Measurements from ENCODE around the gene ERCC6L.

Gene ERCC6L

GRCh38 chrX:72165551-72165950 is 73.3 kb downstream of the ERCC6L start:
- no peak for DNase-seq

GRCh38 chrX:72159769-72160168 is 79.1 kb downstream of the ERCC6L start:
- no peak for DNase-seq

GRCh38 chrX:72158773-72159172 is 80.1 kb downstream of the ERCC6L start:
- DNase-seq, result no peak

Measured in NCI-H526 (cell line).